GM23338 (cell line): Measurements from ENCODE around the gene RNF150. TPM values are rescaled to one million over a fixed set of nuclear protein-coding genes. Genes with fewer than 3 reads are reported as not detected.

Experiments used
- ATAC-seq: fragments of 200-7000 bp; cut with Tn5 transposase; 3 replicates; pipeline ENCODE4 v1.9.1; 2020
- DNase-seq: peaks from one replicate; pipeline ENCODE4 v3.0.0-alpha.2; 2015; ENCODE audit warnings: low spot score
- H2AFZ ChIP-seq: fragments of 200-600 bp; sonication (generic); 2 replicates; pipeline ENCODE4 v1.8.0; 2016; ENCODE audit warnings: antibody characterized with exemption, mild to moderate bottlenecking, moderate library complexity
- H3F3A ChIP-seq: fragments of 200-600 bp; sonication (generic); replicated peaks from 2 replicates; pipeline ENCODE4 v1.8.0; 2017; ENCODE audit warnings: antibody characterized with exemption, mixed run types, low read depth
- H3K27ac ChIP-seq: fragments of 200-600 bp; sonication (generic); 2 replicates; pipeline ENCODE4 v1.6.1; 2016; ENCODE audit warnings: low read depth
- H3K27me3 ChIP-seq: fragments of 200-600 bp; sonication (generic); 2 replicates; pipeline ENCODE4 v1.8.0; 2016; ENCODE audit warnings: mild to moderate bottlenecking, mixed run types, moderate library complexity; ENCODE audit not compliant: insufficient read depth
- H3K36me3 ChIP-seq: fragments of 200-600 bp; sonication (generic); 2 replicates; pipeline ENCODE4 v1.8.0; 2016; ENCODE audit warnings: mild to moderate bottlenecking; ENCODE audit not compliant: insufficient read depth
- H3K4me1 ChIP-seq: fragments of 200-600 bp; sonication (generic); 2 replicates; pipeline ENCODE4 v1.8.0; 2016; ENCODE audit warnings: mild to moderate bottlenecking, moderate library complexity; ENCODE audit not compliant: insufficient read depth
- H3K4me2 ChIP-seq: fragments of 200-600 bp; sonication (generic); 2 replicates; pipeline ENCODE4 v1.7.1; 2017; ENCODE audit warnings: mixed run types
- H3K4me3 ChIP-seq: fragments of 200-600 bp; sonication (generic); 2 replicates; pipeline ENCODE4 v1.6.1; 2016; ENCODE audit warnings: mixed run types
- H3K79me2 ChIP-seq: fragments of 200-600 bp; sonication (generic); replicated peaks from 2 replicates; pipeline ENCODE4 v1.8.0; 2017; ENCODE audit warnings: mild to moderate bottlenecking; ENCODE audit not compliant: insufficient read depth
- H3K9me2 ChIP-seq: fragments of 200-600 bp; sonication (generic); 2 replicates; pipeline ENCODE4 v1.8.0; 2017; ENCODE audit not compliant: insufficient read depth
- H4K20me1 ChIP-seq: fragments of 200-600 bp; sonication (generic); replicated peaks from 2 replicates; pipeline ENCODE4 v1.8.0; 2017; ENCODE audit warnings: mild to moderate bottlenecking; ENCODE audit not compliant: insufficient read depth
- H3K27ac Mint-ChIP-seq: 2 replicates; pipeline ENCODE4 v1.8.0; 2020; ENCODE audit warnings: inconsistent platforms, mild to moderate bottlenecking, moderate library complexity, mixed read lengths
- H3K27me3 Mint-ChIP-seq: 3 replicates; pipeline ENCODE4 v1.8.0; 2022; ENCODE audit warnings: low read depth, mild to moderate bottlenecking, moderate library complexity, mixed read lengths, inconsistent platforms; ENCODE audit not compliant: insufficient read depth, poor library complexity
- H3K36me3 Mint-ChIP-seq: 3 replicates; pipeline ENCODE4 v1.8.0; 2021; ENCODE audit warnings: low read depth, mild to moderate bottlenecking, inconsistent platforms, moderate library complexity, mixed read lengths
- H3K4me1 Mint-ChIP-seq: 3 replicates; pipeline ENCODE4 v1.8.0; 2020; ENCODE audit warnings: mild to moderate bottlenecking, inconsistent platforms, mixed read lengths
- H3K4me3 Mint-ChIP-seq: 3 replicates; pipeline ENCODE4 v1.8.0; 2021; ENCODE audit warnings: moderate library complexity, mild to moderate bottlenecking, inconsistent platforms, mixed read lengths
- H3K9me3 Mint-ChIP-seq: 3 replicates; pipeline ENCODE4 v1.8.0; 2020; ENCODE audit warnings: moderate library complexity, mild to moderate bottlenecking, inconsistent platforms, mixed read lengths
- ETS1 ChIP-seq: IDR thresholded peaks from 2 replicates; pipeline ENCODE4 v1.6.1; 2016; ENCODE audit warnings: antibody characterized with exemption
- EZH2 ChIP-seq: fragments of 200-600 bp; sonication (generic); IDR thresholded peaks from one replicate; pipeline ENCODE4 v1.8.0; 2017; ENCODE audit warnings: antibody characterized with exemption, mild to moderate bottlenecking, low read depth; ENCODE audit not compliant: unreplicated experiment
- NANOG ChIP-seq: IDR thresholded peaks from 2 replicates; pipeline ENCODE4 v1.6.1; 2016; ENCODE audit warnings: antibody characterized with exemption, borderline replicate concordance
- STAT1 ChIP-seq: IDR thresholded peaks from one replicate; pipeline ENCODE4 v1.6.1; 2016; ENCODE audit warnings: antibody characterized with exemption; ENCODE audit not compliant: unreplicated experiment
- ZNF114 ChIP-seq: fragments of 250-450 bp; sonication (Bioruptor Pico); IDR thresholded peaks from 2 replicates; pipeline ENCODE4 v1.5.0; 2020; ENCODE audit warnings: mild to moderate bottlenecking, moderate library complexity
- ZNF331 ChIP-seq: fragments of 250-450 bp; sonication (Bioruptor Pico); IDR thresholded peaks from 2 replicates; pipeline ENCODE4 v1.5.0; 2020; ENCODE audit warnings: low read depth, mild to moderate bottlenecking, moderate library complexity
- ZNF462 ChIP-seq: fragments of 250-450 bp; sonication (Bioruptor Pico); IDR thresholded peaks from 2 replicates; pipeline ENCODE4 v1.5.0; 2020; ENCODE audit warnings: mild to moderate bottlenecking, moderate library complexity
- polyA plus RNA-seq: library from polyadenylated mRNA; unstranded; fragments of >200 nt; fragmentation: Nextera tagmentation; extraction: Ambion mirVana; gene quantifications from 2 replicates; pipeline ENCODE4 v1.2.1, GENCODE V29; 2016
- total RNA-seq: library from RNA; depleted of rRNA; stranded (reverse); fragments of >200 nt; shearing (Covaris generic); gene quantifications from 2 replicates; pipeline ENCODE4 v1.2.3, GENCODE V29; 2014
- TF ChIP-seq, protein P1 (sequence below): IDR thresholded peaks from one replicate; pipeline ENCODE4 v1.6.1; 2018; ENCODE audit warnings: antibody characterized with exemption; ENCODE audit not compliant: unreplicated experiment

Gene RNF150
- total and polyA plus RNA-seq, 2 experiments from 2014 or later = 1.3 to 6.1 TPM

GRCh38 chr4:140931911-140932310 lies 201.4 kb downstream of the RNF150 start:
- H3K9me3 Mint-ChIP-seq = no peaks in the 10 kb centered on the region
- no peak overlapping the region for H3K4me3 ChIP-seq
- no peak overlapping the region for H3K27ac Mint-ChIP-seq
- H3K4me1 ChIP-seq = no peaks in the 10 kb centered on the region
- no peak for ATAC-seq
- H3K79me2 ChIP-seq = no peaks in the 10 kb centered on the region
- no peaks in the 10 kb centered on the region for H3K9me2 ChIP-seq
- H3F3A ChIP-seq = no peaks in the 10 kb centered on the region
- no peak for DNase-seq
- H3K4me1 Mint-ChIP-seq = no peaks in the 10 kb centered on the region
- no peaks in the 10 kb centered on the region for H3K36me3 ChIP-seq
- TF ChIP-seq ZNF462 = no peak
- no peak for TF ChIP-seq NANOG
- no peak for TF ChIP-seq ETS1
- TF ChIP-seq EZH2 = no peak
- TF ChIP-seq STAT1 = no peak
- TF ChIP-seq ZNF114 (CRISPR knock-in tag) = no peak
- TF ChIP-seq ZNF331 (CRISPR knock-in tag) = no peak
- TF ChIP-seq, protein P1, sequence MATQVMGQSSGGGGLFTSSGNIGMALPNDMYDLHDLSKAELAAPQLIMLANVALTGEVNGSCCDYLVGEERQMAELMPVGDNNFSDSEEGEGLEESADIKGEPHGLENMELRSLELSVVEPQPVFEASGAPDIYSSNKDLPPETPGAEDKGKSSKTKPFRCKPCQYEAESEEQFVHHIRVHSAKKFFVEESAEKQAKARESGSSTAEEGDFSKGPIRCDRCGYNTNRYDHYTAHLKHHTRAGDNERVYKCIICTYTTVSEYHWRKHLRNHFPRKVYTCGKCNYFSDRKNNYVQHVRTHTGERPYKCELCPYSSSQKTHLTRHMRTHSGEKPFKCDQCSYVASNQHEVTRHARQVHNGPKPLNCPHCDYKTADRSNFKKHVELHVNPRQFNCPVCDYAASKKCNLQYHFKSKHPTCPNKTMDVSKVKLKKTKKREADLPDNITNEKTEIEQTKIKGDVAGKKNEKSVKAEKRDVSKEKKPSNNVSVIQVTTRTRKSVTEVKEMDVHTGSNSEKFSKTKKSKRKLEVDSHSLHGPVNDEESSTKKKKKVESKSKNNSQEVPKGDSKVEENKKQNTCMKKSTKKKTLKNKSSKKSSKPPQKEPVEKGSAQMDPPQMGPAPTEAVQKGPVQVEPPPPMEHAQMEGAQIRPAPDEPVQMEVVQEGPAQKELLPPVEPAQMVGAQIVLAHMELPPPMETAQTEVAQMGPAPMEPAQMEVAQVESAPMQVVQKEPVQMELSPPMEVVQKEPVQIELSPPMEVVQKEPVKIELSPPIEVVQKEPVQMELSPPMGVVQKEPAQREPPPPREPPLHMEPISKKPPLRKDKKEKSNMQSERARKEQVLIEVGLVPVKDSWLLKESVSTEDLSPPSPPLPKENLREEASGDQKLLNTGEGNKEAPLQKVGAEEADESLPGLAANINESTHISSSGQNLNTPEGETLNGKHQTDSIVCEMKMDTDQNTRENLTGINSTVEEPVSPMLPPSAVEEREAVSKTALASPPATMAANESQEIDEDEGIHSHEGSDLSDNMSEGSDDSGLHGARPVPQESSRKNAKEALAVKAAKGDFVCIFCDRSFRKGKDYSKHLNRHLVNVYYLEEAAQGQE = no peak
- no peak overlapping the region for H3K27ac ChIP-seq
- no peaks in the 10 kb centered on the region for H3K36me3 Mint-ChIP-seq
- no peak overlapping the region for H3K4me3 Mint-ChIP-seq
- H3K4me2 ChIP-seq = no peak overlapping the region
- peaks cover 8% of the 10 kb centered on the region for H3K27me3 Mint-ChIP-seq
- no peaks in the 10 kb centered on the region for H3K27me3 ChIP-seq
- H2AFZ ChIP-seq = no peak overlapping the region
- H4K20me1 ChIP-seq = no peaks in the 10 kb centered on the region
